ENCODE data around the gene NSUN7. TPM values are rescaled to one million over a fixed set of nuclear protein-coding genes. Genes with fewer than 3 reads are reported as not detected.

The NSUN7 gene
- total RNA-seq, 6 experiments from 2014 or later, result not detected

- Mint-ChIP-seq H3K4me3 (peak overlapping the region; percentile 68), H3K4me1 (ENCODE audit: low read depth) (peaks cover 15% of the 10 kb centered on the region), H3K9me3 (no peaks in the 10 kb centered on the region), H3K27me3 (ENCODE audit: insufficient read depth) (peaks cover 28% of the 10 kb centered on the region), H3K36me3 (ENCODE audit: low read depth) (no peaks in the 10 kb centered on the region), H3K27ac (no peak overlapping the region)
- TF ChIP-seq CTCF (IDR thresholded peaks at IDR 0.05), result no peak
- DNase-seq, result no peak
Measured at GRCh38 chr4:40750461-40751258, 905 bp downstream of the NSUN7 start.

DNA sequence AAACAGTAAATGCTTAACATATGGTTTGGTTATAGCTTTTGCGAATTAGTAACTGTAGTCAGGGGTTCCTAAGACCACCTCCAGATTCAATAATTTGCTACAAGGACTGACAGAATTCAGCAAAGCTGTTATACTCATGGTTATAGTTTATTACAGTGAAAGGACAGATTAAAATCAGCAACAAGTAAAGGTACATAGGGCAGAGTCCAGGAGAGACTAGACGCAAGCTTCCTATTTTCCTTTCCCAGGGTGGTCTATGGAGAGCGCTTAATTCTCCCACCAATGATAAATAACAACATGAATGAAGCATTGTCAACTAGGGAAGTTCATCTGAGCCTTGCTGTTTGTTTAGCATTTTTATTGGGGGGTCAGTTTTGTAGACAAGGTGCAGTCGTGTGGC, 5.9 kb downstream of the NSUN7 start:
- Mint-ChIP-seq H3K27ac (no peak overlapping the region), H3K27me3 (ENCODE audit: insufficient read depth) (peaks cover 19% of the 10 kb centered on the region)

GRCh38 chr4:40763228-40763716, 13.5 kb downstream of the NSUN7 start:
- Mint-ChIP-seq H3K4me3 (no peak overlapping the region), H3K4me1 (ENCODE audit: low read depth) (no peaks in the 10 kb centered on the region), H3K27ac (no peak overlapping the region), H3K36me3 (ENCODE audit: low read depth) (no peaks in the 10 kb centered on the region), H3K9me3 (no peaks in the 10 kb centered on the region), H3K27me3 (ENCODE audit: insufficient read depth) (peaks cover 9% of the 10 kb centered on the region)
- TF ChIP-seq CTCF (IDR thresholded peaks at IDR 0.05), result no peak
- DNase-seq, result no peak

More for the DNA sequence above, 5.9 kb downstream of the NSUN7 start:
- no peaks in the 10 kb centered on the region for H3K36me3 Mint-ChIP-seq (ENCODE audit: low read depth)
- peaks cover 6% of the 10 kb centered on the region; the same call in 1 of the 2 replicates for H3K4me1 Mint-ChIP-seq (ENCODE audit: low read depth)
- no peak for TF ChIP-seq CTCF (IDR thresholded peaks at IDR 0.05)
- H3K9me3 Mint-ChIP-seq, result no peaks in the 10 kb centered on the region
- H3K4me3 Mint-ChIP-seq, result no peak overlapping the region
- no peak for DNase-seq

DNA sequence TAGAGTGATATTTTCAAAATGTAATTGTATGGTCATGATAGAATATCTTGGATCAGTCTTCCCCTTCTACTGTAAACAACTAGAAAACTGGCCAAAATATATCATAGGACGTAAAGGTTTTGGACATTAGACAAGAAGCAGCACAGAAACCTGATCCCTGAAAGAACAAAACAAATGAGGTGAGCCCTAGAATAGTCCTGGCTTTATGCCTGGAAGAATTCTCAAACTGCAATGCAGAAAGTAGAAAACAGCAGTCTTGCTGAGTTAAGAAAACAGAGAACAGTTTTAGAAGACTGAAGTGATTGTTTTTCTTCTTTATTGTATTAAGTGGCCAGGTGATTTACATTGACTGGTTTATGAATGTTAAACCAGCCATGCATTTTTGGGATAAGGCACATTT, 19.5 kb downstream of the NSUN7 start:
- no peak for DNase-seq
- Mint-ChIP-seq H3K9me3 (no peaks in the 10 kb centered on the region), H3K36me3 (ENCODE audit: low read depth) (no peaks in the 10 kb centered on the region), H3K27ac (no peak overlapping the region), H3K4me3 (no peak overlapping the region), H3K4me1 (ENCODE audit: low read depth) (no peaks in the 10 kb centered on the region), H3K27me3 (ENCODE audit: insufficient read depth) (peaks cover 12% of the 10 kb centered on the region)
- no peak for TF ChIP-seq CTCF (IDR thresholded peaks at IDR 0.05)

- peaks cover 22% of the 10 kb centered on the region for H3K27me3 Mint-ChIP-seq (ENCODE audit: insufficient read depth)
- H3K4me1 Mint-ChIP-seq (ENCODE audit: low read depth), result no peaks in the 10 kb centered on the region
- H3K9me3 Mint-ChIP-seq, result peaks cover 4% of the 10 kb centered on the region; the same call in 1 of the 2 replicates
- peaks cover 4% of the 10 kb centered on the region; the same call in 1 of the 2 replicates for H3K36me3 Mint-ChIP-seq (ENCODE audit: low read depth)
- H3K27ac Mint-ChIP-seq, result no peak overlapping the region
- no peak overlapping the region for H3K4me3 Mint-ChIP-seq
- no peak for DNase-seq
- no peak for TF ChIP-seq CTCF (IDR thresholded peaks at IDR 0.05)
Measured at GRCh38 chr4:40778090-40778489, 28.3 kb downstream of the NSUN7 start.
